Islet of Langerhans (tissue), 1 donor: ENCODE results near the gene CD6.

Experiments
- FAIRE-seq: peaks from one replicate; lab custom pipeline; 2011; peaks lifted over from hg19 to GRCh38; lab: Jason Lieb, UNC

The CD6 gene

DNA sequence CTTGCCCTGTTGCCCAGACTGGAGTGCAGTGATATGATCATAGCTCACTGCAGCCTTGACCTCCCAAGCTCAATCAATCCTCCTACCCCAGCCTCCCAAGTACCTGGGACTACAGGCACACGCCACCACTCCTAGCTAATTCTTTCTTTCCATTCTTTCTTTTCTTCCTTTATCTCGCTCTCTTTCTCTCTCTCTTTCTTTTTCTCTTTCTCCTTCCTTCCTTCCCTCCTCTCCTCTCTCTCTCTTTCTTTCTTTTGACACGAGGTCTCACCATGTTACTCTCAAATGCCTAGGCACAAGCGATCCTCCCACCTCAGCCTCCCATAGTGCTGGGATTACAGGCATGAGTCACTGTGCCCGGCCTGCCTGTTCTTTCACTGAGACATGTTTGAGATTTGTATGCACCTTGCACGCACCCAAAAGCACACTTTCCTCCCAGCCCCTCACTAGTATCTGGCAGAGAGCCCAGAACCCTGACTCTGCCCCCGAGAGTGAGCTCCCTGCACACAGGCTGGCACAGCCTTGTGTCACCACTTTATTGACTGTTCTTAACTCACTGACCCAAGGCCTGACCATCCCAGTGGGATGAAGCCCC is 56.8 kb downstream of the CD6 start:
- no peak for FAIRE-seq

DNA sequence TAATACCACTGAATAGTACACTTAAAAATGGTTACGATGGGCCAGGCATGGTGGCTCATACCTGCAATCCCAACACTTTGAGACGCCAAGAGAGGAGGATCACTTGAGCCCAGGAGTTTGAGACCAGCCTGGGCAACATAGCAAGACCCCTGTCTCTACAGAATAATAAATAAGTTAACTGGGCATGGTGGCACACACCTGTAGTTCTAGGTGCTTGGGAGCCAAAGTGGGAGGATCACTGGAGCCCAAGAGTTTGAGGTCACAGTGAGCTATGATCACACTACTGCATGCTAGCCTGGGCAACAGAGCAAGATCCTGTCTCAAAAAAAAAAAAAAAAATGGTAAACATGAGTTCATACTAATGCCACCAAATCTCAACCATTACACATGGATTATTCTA is 61.3 kb downstream of the CD6 start:
- FAIRE-seq, result no peak

DNA sequence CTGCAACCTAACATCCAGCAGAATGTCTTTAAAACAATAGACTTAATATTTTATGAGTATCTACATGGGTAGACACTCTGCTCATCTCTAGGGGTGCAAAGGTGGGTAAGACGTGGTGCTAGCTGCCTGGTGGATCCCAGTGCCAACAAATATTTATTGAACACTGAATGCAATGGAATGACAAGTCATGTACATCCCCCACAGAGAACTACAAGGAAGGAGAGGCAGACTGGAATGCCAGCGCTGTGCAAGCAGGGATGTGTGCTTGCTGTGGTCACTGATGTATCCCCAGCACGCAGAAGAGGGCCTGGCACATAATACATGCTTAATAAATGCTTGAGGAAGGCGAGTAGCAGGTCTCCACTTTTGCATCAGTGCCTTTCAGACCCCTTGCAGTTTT is 61.9 kb downstream of the CD6 start:
- FAIRE-seq, result no peak

DNA sequence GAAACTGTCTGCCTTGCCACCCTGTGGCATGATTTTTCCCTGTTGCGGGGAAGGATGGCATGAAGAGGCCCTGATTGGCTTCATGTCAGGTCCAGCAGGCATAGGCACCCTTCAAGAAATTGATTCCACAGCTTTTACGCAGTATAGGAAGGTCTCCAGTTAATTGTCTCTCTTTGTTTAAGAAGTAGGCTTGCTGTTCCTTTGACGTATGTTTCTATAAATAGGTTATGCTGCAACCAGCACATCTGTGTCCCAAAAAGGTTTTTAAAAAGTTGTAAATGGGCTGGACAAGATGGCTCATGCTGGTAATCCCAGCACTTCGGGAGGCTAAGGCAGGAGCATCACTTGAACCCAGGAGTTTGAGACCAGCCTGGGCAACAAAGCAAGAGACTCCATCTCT is 62.6 kb downstream of the CD6 start:
- FAIRE-seq, result no peak

DNA sequence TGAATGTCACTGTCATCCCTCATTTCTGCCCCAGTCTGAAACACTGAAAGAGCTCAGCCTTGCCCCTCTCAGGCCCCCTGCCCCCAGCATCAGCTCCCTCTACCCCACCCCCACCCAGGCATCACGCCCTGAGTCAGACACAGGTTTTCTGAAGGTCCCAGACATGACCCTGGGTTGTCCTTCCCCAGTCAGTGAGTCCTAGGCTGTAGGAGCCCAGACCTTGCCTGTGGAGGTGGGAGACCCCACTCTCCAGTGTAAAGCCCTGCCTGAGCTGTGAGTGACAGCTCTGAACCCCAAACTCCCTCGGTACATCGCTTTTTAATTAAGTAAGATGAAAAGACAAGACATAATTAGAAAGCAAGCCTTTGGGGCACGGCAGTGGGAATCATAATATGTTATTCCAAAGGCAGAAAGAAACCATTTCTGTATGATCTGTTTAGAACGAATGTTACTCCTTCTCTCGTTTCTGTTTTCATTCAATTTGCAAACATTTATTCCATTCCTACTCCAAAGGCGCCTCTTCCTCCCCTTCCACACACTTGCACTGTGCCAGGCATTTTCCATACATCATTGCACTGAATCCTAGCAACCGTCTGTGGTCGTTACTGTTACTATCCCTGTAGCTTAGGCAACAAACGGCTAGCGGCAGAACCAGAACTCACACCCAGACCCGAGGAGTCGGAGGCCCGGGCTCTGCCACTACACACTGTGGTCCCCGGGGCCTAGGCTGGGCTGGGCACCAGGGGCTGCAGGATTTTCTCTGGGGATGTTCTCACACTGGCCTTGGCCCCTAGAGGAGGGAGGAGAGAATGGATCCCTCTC is 63.4 kb downstream of the CD6 start:
- peak; percentile 36 for FAIRE-seq

DNA sequence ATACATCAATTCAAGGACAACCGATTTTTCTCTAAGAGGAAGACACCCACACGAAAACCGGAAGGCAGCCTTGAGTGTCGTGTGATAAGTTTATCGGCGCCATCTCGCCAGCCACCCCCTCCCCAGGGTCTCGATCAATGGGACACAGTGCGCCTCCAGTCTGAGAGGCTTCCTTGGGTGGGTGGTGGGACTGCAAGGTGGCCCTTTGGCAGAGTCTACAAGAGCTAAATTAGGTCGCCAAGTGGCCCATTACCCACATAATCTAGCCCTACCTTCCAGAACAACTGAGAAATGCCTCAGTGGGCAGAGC is 64.0 kb downstream of the CD6 start:
- no peak for FAIRE-seq

DNA sequence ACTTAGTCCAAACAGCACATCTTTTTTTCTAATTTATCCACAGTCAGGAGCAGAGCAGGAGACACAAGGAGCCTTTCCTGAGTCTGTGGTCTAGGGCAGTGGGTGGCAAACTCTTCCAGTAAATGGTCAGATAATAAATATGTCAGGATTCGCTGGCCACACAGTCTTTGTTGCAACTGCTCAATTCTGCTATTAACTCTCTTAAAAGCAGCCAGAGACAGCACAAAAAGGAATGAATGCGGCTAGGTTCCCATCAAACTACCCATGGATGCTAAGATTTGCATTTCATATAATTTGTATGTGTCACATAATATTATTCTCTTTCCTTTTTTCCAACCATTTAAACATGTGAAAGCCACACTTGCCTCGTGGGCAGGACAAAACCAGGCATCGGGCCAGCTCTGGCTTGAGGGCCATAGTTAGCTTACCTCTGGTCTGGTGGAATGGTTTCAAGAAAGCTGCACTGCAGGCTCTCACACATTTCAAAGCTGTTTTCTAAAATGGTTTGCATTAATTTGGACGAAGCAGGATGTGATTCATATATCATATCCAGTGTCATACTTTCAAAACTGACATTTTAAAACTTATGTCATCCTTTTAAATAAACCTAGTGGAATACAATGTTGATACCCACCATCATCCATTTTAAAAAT is 66.1 kb downstream of the CD6 start:
- no peak for FAIRE-seq

DNA sequence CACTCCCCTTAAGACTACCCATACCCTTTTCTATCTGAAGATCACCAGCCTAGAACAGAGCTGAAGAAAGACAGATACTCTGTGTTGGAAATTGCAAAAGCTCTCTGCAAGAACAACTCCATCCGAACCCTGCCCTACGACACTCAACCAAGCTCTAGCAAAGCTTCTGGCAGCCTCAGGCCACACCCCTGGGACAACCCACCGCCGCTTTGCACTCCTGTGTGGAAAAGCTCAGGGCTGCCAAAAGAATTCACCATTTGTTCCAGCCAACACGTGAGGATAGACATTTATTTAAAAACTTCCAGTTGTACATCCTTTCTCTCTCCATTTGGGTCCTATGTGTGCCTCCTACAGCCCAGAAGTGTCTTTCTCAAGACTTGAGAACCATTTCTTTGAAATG is 68.4 kb downstream of the CD6 start:
- no peak for FAIRE-seq

DNA sequence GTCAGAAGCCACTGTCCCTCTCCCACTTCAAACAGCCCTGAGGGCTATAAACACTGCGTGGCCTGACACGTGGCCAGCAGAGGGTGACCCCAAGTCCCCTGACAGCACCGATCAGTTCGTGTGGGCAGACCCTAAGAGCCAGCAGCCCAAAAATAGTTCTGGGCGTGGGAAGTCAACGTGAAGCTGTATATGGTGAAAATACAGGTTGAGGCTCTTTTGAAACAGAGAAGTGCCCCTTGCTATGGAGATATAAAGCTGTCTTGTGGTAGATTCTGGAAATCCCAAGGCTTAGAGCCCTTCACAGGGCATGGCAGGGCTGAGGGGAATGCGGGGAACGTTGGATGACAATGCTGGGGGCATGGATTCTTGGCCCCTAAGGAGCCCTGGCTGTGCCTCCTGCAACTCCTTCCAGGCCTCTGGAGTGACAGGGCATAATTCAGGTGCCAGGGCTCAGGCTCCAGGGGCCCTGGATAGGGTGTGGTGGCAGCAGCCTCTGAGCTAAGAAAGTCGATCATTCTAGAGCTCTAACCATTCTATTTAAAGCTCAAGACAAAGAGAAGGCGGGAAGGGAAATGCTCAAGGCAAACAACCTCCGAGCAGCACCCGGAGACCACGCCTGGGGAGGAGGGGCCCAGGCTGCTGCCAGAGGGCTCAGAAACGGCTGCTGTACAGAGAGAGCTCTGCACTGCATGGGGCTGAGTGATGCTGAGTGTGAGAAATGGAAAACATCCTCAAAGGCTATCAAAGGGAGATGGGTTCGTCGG is 70.5 kb downstream of the CD6 start:
- no peak for FAIRE-seq

DNA sequence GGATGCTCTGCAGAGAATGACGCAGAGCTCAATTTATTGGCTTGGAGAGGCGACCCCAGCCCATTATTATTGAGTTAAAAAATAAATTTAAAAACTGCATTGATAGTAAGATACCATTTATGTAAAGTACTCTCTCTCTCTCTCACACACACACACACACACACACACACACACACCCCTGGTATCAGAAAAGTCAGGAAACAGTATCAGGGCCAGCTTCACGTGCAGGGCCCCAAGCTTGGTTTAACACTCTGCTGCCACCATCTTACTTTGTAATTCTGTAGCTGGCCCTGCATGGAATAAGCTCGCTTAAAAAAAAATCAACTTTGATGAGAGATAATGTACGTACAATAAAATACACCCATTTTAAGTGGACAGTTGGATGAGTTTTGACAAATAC is 71.1 kb downstream of the CD6 start:
- FAIRE-seq, result no peak

DNA sequence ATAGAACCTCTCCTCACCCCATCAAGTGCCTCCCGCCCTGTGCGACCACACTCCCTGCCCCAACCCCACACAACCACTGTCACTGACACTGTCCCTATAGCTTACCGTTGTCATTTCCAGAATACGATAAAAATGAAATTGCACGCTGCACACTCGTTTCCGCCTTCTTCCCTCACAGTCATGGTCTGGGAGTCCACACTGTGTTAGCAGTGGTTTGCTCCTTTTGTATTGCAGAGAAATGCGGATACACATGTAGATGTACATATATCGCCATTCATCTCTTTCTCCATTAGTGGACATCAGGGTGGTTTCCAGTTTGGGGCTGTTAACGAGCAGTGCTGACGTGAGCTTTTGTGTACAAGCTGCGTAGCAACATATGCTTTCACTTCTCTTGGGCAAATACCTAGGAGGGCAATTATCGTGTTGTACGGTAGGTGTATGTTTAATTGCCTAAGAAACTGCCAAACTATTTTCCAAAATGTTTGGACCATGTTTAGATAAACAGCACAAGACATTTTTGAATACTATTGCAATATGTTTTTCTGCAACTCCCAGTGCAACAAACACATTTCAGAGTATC is 71.6 kb downstream of the CD6 start:
- no peak for FAIRE-seq

DNA sequence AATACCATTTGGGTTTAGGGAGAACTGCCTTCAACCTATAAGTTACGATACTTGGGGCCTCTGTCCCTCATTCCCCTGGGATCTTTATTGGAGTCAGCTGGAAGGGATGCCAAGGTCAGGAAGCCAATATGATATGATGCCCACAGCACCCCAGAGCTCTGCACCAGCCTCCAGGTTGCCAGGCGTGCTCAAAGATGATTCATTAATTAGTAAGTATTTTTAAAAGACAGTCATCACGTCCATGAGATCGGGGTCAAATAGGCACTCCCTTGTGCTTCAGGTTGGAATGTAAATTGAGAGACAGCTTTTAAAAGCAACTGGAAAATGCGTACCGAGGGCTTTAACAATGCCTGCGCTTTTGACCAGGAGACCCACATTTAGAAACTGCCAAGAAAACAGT is 73.8 kb downstream of the CD6 start:
- FAIRE-seq, result peak; percentile 66

DNA sequence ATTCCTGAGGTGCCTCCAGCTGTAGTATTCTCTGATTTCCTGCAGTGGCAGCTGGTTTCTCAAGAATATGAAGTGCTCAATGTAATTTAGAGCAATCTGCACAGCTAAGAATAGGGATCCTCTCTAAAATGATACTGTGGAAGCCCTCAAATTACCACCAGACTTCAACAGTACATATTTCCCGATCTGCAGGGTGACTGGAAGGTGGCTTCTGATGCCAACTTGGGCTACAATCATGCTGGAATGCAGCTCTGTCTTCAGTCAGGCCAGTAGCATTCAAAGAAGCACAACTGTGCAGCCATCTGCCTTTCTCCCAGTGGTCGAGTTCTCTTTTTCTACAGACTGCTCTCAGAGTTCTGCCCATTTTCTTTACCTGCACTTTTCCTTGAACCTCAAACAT is 75.4 kb downstream of the CD6 start:
- FAIRE-seq, result no peak

DNA sequence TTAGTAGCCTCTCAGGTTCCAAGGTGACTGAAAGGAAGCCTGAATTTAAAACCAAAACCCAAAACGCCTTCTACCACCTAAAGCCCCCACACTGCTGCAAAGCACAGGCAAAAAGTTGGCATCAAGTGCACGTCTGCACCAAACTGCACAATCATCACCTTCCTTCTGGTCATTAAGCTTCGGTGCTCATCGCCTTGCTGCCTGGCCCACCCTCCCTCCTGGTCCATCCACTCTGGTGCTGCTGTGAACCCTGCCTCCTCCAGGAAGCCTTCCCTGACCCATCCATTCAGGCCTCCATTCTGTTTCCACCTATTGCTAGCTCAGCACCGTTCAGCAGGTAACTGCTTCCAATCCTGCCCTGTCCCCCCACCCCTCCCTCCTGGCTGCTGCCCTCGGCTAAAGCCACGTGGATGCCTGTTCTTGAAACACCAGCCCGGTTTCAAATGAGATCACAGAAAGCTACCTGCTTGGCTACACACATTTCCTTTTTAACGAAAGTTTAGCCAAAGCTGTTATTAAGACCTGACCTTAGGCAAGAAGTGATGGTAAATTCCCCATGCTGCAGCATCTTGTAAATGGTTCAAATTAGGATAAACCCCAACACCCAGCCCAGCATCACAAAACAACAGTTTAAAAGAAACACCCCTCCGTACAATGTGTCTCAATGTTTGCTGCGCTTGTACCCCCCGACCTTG is 77.0 kb downstream of the CD6 start:
- no peak for FAIRE-seq

DNA sequence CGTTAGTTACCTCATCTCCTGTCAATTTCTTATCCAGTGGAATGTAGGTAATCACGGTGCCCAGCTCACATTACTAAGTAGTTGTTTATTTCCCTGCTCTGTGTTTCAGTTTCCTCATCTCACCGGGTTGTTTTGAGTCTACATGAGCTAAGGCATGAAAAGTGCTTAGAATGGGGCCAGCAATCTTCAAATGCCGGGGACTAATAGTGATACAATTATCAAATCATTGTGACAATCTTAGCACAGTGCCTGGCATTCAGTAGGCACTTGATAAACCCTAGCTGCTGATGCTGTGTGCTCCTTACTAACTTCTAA is 77.5 kb downstream of the CD6 start:
- FAIRE-seq, result no peak

DNA sequence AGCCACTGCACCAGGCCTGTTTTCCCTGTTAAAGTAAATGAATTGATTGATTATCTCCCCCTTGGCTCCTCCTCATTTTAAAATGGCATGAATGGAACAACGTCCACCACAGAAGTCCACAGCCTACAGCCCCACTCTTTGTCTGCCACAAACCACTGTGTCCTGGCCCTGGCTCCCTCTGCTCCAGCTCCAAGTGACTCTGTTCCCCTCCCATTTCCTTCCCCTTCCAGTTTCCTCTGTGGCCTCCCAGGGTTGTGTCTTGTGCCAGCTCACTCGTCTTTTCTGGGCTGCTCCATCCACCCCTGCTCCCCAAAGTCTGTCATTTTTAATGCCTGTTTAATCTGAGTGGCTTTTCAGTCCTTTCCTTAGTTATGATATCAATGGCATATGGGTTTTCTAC is 78.4 kb downstream of the CD6 start:
- no peak for FAIRE-seq

DNA sequence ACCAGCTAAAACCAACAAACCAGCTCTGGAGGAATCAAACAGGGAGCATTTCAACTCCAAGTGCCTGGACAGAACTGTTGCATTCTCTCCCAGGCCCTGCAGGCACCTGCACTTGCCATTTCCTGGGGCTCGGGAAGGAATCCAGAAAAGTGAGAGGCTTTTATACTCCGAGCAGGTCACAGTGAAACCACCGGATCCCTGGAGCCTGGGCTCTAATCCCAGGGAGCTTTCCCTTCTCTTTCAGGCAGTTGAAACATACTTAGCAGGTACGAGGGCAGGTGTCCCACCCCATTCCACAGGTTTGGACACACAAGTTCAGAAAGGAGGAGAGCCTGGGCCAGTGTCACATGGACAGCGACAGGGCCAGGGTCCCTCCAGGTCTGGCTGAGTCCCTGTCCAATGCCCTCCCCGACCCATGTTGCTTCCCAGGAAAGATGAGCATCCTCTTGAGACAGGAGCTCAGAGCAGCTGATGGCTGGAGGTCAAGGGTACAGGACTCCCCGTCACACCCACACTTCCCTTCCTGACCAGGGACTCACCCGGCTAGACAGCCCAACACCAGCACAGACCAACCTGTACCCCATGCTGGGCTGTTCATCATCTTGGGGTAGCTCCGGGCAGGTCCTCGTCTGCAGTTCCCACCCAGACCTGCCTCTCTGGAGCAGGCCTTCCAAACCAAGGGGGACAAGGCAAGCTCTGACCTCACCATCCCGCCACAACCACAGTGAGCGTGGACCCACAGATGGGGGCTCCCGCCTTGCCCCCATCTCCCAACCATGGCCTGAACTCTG is 80.9 kb downstream of the CD6 start:
- FAIRE-seq, result no peak

DNA sequence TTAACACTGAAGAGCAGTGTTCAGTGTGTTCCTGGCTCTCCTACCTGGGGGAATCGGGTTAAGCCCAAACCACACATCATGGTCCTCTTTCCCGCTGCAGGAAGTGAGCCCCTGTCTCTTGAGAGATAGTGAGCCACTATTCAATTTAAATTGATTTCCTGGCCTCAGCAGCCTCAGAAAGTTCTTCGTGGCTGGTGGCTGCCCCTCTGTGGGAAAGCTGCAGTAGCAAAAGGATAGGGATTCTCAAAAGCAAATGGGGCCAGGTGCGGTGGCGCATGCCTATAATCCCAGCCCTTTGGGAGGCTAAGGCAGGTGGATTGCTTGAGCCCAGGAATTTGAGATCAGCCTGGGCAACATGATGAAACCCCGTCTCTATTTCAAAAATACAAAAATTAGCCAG is 81.7 kb downstream of the CD6 start:
- no peak for FAIRE-seq

DNA sequence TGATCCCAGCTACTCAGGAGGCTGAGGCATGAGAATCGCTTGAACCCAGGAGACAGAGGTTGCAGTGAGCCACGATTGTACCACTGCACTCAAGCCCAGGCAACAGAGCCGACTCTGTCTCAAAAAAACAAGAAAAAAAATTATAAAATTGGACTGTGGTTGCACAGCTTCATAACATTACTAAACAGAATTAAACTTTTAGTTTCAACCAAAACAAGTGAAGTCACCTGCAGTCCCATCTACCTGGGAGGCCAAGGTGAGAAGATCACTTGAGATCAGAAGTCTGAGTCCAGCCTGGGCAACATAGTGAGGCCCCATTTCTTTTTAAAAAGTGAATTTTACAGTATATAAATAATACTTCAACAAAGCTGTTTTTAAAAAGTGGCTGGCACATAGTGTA is 83.0 kb downstream of the CD6 start:
- no peak for FAIRE-seq

DNA sequence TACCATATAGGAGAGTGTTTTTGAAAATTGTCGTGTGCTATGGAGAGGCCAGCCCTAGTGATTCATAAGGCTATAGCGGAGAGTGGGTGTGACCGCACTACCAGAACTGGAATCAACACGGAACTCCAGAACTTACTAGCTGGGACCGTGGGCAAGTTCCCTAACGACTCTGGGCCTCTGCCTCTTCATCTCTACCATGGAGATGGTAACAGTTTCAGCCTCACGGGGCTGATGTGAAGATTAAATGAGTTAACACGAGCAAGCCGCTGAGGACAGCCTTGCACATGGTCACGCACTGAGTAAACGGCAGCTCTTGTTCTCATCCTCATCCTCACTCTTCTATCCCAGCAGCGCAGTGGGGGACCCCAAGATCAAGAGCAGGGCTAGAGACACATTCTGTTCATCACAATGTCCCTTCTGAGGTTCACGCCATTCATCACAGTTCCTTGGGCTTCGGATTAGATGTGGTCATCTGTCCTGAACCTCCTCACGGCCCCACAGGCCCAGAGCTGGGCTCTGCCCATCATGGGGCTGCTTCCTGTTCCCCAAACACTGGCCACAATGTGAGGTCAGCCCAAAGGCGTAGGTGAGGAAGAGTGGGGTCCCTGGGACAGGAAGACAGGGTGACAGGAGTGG is 83.6 kb downstream of the CD6 start:
- no peak for FAIRE-seq

DNA sequence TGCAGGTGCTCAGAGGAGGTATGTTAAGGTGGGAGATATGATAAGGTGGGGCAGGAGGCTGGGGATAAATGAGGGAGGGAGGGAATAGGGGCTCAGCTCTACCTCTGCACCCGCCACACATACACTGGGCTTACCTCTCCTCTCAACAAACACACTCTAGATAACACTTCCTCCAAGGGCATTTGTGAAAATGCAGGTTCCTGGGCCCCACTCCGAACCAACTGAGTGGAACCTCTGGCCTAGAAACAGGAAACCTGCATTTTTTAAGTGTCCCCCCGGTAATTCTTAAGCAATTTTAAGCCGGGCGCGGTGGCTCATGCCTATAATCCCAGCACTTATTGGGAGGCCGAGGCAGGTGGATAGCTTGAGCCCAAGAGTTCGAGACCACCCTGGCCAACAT is 84.3 kb downstream of the CD6 start:
- no peak for FAIRE-seq
